Measurements from ENCODE around the gene DBET. TPM values are rescaled to one million over a fixed set of nuclear protein-coding genes. Genes with fewer than 3 reads are reported as not detected.
"Not testable (repeated sequence)": the region's sequence is repeated elsewhere in the genome, so short reads cannot be mapped to it uniquely, and the experiment has no call there.

The DBET gene
- total and polyA plus RNA-seq, 2 of the 4 experiments (the other 2 are of a cell fraction), result not detected

GRCh38 chr4:190107766-190108485, 43.6 kb downstream of the DBET start:
- H2AFZ ChIP-seq (replicated peaks; ENCODE audit: low read length, poor library complexity); H3K4me3 ChIP-seq (ENCODE audit: insufficient read depth, low read depth, low read length); H3K27me3 ChIP-seq (ENCODE audit: control insufficient read depth, insufficient read depth, low read length); H4K20me1 ChIP-seq (ENCODE audit: insufficient read depth, low read length); DNase-seq; H4K91ac ChIP-seq (ENCODE audit: insufficient read depth, low read depth, low read length); dilution Hi-C loops (cut with HindIII; ENCODE audit: low sequenced_read_pairs, unreplicated experiment); H3K27ac ChIP-seq (ENCODE audit: insufficient read depth, low read length); H3K18ac ChIP-seq (ENCODE audit: low read depth, low read length); H3K4ac ChIP-seq (ENCODE audit: low read depth, low read length); H3K23ac ChIP-seq (ENCODE audit: low read depth, low read length); ATAC-seq (ENCODE audit: low read depth); H4K8ac ChIP-seq (ENCODE audit: low read depth in 2 of 2, low read length in 2 of 2); CTCF ChIA-PET; H3K9me1 ChIP-seq (ENCODE audit: insufficient read depth, low read length); H3K4me2 ChIP-seq (ENCODE audit: low read depth, low read length); H2AK9ac ChIP-seq (replicated peaks; ENCODE audit: low read depth, low read length, poor library complexity); H2BK5ac ChIP-seq (ENCODE audit: low read depth, low read length, poor library complexity, severe bottlenecking); H2BK120ac ChIP-seq (ENCODE audit: low read depth, low read length); in situ Hi-C loops (cut with MboI; ENCODE audit: low sequenced_read_pairs); H3K79me1 ChIP-seq (ENCODE audit: low read depth in 1 of 2, low read length in 2 of 2); H4K5ac ChIP-seq (ENCODE audit: low read depth, low read length); BruUV-seq (replicated peaks); H3K36me3 ChIP-seq (ENCODE audit: control insufficient read depth, insufficient read depth, low read length); H2BK20ac ChIP-seq (ENCODE audit: low read depth, low read length); H3K9ac ChIP-seq (ENCODE audit: low read depth, low read length); intact Hi-C loops (cut with micrococcal nuclease); POLR2A ChIA-PET (ENCODE audit: unreplicated experiment); H3K56ac ChIP-seq (ENCODE audit: extremely low read depth, insufficient read depth, low read length); H3K4me1 ChIP-seq (ENCODE audit: control insufficient read depth, insufficient read depth, low read length); H2BK15ac ChIP-seq (ENCODE audit: low read depth, low read length); H2AK5ac ChIP-seq (ENCODE audit: low read depth, low read length); H3K14ac ChIP-seq (replicated peaks; ENCODE audit: low read depth, low read length): not testable (repeated sequence)
- peaks cover 34% of the 10 kb centered on the region for H3K9me3 ChIP-seq (ENCODE audit: control insufficient read depth, insufficient read depth, low read length)
- WGBS, 2 experiments (ENCODE audit: extremely low coverage in 2 of 2, insufficient read length in 1 of 2), result no CpG with 5 or more reads among the region's 2 CpGs

- H3K4ac ChIP-seq (ENCODE audit: low read depth, low read length); H4K20me1 ChIP-seq (ENCODE audit: insufficient read depth, low read length); ATAC-seq (ENCODE audit: low read depth); intact Hi-C loops (cut with micrococcal nuclease); H3K4me2 ChIP-seq (ENCODE audit: low read depth, low read length); H3K9ac ChIP-seq (ENCODE audit: low read depth, low read length); H2AFZ ChIP-seq (replicated peaks; ENCODE audit: low read length, poor library complexity); H4K91ac ChIP-seq (ENCODE audit: insufficient read depth, low read depth, low read length); POLR2A ChIA-PET (ENCODE audit: unreplicated experiment); H2BK5ac ChIP-seq (ENCODE audit: low read depth, low read length, poor library complexity, severe bottlenecking); dilution Hi-C loops (cut with HindIII; ENCODE audit: low sequenced_read_pairs, unreplicated experiment); H3K79me1 ChIP-seq (ENCODE audit: low read depth in 1 of 2, low read length in 2 of 2); BruUV-seq (replicated peaks); H3K23ac ChIP-seq (ENCODE audit: low read depth, low read length); H4K5ac ChIP-seq (ENCODE audit: low read depth, low read length); H4K8ac ChIP-seq (ENCODE audit: low read depth in 2 of 2, low read length in 2 of 2); H2BK15ac ChIP-seq (ENCODE audit: low read depth, low read length); H3K56ac ChIP-seq (ENCODE audit: extremely low read depth, insufficient read depth, low read length); DNase-seq; H3K4me1 ChIP-seq (ENCODE audit: control insufficient read depth, insufficient read depth, low read length); H3K4me3 ChIP-seq (ENCODE audit: insufficient read depth, low read depth, low read length); H2BK20ac ChIP-seq (ENCODE audit: low read depth, low read length); in situ Hi-C loops (cut with MboI; ENCODE audit: low sequenced_read_pairs); H3K27me3 ChIP-seq (ENCODE audit: control insufficient read depth, insufficient read depth, low read length); H2AK5ac ChIP-seq (ENCODE audit: low read depth, low read length); H3K14ac ChIP-seq (replicated peaks; ENCODE audit: low read depth, low read length); H2BK120ac ChIP-seq (ENCODE audit: low read depth, low read length); H3K18ac ChIP-seq (ENCODE audit: low read depth, low read length); CTCF ChIA-PET; H2AK9ac ChIP-seq (replicated peaks; ENCODE audit: low read depth, low read length, poor library complexity); H3K27ac ChIP-seq (ENCODE audit: insufficient read depth, low read length); H3K36me3 ChIP-seq (ENCODE audit: control insufficient read depth, insufficient read depth, low read length); H3K9me1 ChIP-seq (ENCODE audit: insufficient read depth, low read length): not testable (repeated sequence)
- 41% methylated on average over 6 of the region's 6 CpGs; no CpG with 5 or more reads in 1 of the 2 experiments for WGBS, 2 experiments (ENCODE audit: extremely low coverage in 2 of 2, insufficient read length in 1 of 2)
- H3K9me3 ChIP-seq (ENCODE audit: control insufficient read depth, insufficient read depth, low read length), result peaks cover 34% of the 10 kb centered on the region
Observed at GRCh38 chr4:190108756-190109155, 44.5 kb downstream of the DBET start.
